ENCODE results near the gene WRAP73.

DNA sequence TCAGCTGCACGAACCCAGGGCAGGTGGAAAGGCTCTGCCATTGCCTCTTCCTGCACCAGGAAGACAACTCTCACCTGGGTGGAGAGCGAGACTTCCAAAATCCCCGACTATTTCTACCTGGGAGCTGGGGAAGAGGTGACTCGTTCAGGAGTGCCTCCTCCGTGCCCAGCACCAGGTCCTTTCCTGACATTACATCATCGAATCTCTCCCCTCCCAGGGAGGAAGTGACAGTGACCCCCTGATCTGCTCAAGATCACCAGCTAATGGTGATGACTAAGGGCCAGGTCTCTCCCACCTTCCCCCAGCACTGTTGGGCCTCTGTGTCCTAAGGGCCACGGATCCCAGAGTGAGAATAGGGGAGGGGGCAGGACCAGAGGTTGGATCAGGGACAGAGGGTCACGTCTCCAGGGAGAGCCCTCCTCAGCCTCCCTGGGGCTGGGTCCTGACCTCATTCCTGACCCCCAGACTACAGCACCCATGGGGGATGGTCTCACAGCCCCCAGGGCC lies 45.4 kb downstream of the WRAP73 start:
- TF ChIP-seq POLR2A (IDR thresholded peaks at IDR 0.05) = no peak
- TF ChIP-seq, protein P1, sequence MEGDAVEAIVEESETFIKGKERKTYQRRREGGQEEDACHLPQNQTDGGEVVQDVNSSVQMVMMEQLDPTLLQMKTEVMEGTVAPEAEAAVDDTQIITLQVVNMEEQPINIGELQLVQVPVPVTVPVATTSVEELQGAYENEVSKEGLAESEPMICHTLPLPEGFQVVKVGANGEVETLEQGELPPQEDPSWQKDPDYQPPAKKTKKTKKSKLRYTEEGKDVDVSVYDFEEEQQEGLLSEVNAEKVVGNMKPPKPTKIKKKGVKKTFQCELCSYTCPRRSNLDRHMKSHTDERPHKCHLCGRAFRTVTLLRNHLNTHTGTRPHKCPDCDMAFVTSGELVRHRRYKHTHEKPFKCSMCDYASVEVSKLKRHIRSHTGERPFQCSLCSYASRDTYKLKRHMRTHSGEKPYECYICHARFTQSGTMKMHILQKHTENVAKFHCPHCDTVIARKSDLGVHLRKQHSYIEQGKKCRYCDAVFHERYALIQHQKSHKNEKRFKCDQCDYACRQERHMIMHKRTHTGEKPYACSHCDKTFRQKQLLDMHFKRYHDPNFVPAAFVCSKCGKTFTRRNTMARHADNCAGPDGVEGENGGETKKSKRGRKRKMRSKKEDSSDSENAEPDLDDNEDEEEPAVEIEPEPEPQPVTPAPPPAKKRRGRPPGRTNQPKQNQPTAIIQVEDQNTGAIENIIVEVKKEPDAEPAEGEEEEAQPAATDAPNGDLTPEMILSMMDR (IDR thresholded peaks at IDR 0.05) = no peak
